Peyer's patch (tissue), 4 donors: ENCODE data around the gene NKX1-1.

Experiments
- POLR2A ChIP-seq, 2 donors: fragments of 450-650 bp; IDR thresholded peaks; one replicate each; pipeline ENCODE4 v1.5.1; 2017; ENCODE audit warnings: antibody characterized with exemption in 2 of 2, mild to moderate bottlenecking in 2 of 2, moderate library complexity in 2 of 2
- TF ChIP-seq, protein P1 (sequence below), 6 experiments: fragments of 450-650 bp in 4 of 6; fragments of 200-600 bp in 2 of 6; sonication (generic) in 1 of 6; IDR thresholded peaks; one replicate each; pipeline ENCODE4 v1.5.1; 2017 to 2019; ENCODE audit warnings: antibody characterized with exemption in 6 of 6, mild to moderate bottlenecking in 3 of 6, moderate library complexity in 1 of 6

DNA sequence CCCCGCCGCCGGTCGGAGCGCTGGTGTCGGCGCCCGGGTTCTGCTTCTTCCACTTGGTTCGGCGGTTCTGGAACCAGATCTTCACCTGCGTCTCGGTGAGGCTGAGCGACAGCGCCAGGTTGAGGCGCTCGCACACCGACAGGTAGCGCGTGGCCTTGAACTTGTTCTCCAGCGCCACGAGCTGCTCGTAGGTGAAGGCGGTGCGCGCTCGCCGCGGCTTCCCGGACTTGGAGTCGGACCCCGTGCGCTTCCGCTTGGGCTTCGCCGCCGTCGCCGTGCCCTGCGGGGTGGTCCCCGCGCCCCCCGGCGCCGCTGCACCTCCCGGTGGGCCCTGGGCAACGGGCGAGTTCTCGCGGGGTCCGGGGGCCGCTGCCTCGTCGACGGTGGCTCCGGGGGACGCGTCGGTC is 3.1 kb downstream of the NKX1-1 start:
- TF ChIP-seq, protein P1, sequence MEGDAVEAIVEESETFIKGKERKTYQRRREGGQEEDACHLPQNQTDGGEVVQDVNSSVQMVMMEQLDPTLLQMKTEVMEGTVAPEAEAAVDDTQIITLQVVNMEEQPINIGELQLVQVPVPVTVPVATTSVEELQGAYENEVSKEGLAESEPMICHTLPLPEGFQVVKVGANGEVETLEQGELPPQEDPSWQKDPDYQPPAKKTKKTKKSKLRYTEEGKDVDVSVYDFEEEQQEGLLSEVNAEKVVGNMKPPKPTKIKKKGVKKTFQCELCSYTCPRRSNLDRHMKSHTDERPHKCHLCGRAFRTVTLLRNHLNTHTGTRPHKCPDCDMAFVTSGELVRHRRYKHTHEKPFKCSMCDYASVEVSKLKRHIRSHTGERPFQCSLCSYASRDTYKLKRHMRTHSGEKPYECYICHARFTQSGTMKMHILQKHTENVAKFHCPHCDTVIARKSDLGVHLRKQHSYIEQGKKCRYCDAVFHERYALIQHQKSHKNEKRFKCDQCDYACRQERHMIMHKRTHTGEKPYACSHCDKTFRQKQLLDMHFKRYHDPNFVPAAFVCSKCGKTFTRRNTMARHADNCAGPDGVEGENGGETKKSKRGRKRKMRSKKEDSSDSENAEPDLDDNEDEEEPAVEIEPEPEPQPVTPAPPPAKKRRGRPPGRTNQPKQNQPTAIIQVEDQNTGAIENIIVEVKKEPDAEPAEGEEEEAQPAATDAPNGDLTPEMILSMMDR (IDR thresholded peaks at IDR 0.05), result no peak
- no peak for TF ChIP-seq POLR2A (IDR thresholded peaks at IDR 0.05)
